Measurements from ENCODE around the gene ARVCF. TPM values are rescaled to one million over a fixed set of nuclear protein-coding genes. Genes with fewer than 3 reads are reported as not detected.

Gene ARVCF
- total RNA-seq, 1 donor from 2014 or later = 52.6 TPM

DNA sequence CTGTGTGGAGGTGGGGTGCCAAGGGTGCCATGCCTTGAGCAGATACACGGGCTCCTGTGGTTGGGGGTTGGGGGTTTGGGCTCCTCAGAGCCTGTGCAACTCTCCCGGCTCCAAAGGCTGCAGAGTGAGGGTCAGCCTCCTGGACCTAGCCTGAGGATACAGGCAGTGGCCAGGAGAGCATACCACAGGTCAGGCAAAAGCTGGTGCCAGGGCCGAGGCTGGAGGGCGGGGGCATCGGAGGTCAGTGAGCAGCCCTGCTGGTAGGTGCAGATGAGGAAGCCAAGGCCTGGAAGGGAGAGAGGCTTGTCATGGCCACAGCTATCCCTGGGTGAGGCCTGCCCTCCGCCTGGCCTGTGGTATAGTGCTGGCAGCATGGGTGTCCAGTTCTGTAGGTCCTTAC lies 37.9 kb upstream of the ARVCF start:
- no peak for DNase-seq (ENCODE audit: low spot score in 2 of 2)
- FAIRE-seq = no peak

DNA sequence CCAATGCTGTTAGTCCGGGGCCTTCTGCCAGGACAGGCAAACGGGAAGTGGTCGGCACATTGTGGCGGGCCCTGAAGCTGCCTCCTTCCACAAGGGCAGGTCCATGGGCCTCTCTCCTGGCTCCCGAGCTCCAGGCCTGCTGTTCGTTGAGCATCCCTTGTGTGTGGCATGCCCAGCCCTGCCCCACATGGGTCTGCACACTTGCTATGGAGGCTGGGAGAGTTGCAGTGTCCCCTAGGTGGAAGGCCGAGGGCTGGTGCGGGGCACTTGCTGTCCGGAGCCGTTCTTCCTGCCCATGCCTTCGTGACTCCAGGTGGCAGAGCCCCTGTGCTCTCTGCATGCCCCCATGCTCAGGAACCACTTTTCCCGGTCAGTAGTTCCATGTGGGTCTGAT lies 37.4 kb upstream of the ARVCF start:
- FAIRE-seq (no peak), DNase-seq (ENCODE audit: low spot score in 2 of 2) (no peak)

- no peak for FAIRE-seq
- DNase-seq (ENCODE audit: low spot score in 2 of 2) = no peak
Measured at GRCh38 chr22:20053407-20054033, 36.9 kb upstream of the ARVCF start.

DNA sequence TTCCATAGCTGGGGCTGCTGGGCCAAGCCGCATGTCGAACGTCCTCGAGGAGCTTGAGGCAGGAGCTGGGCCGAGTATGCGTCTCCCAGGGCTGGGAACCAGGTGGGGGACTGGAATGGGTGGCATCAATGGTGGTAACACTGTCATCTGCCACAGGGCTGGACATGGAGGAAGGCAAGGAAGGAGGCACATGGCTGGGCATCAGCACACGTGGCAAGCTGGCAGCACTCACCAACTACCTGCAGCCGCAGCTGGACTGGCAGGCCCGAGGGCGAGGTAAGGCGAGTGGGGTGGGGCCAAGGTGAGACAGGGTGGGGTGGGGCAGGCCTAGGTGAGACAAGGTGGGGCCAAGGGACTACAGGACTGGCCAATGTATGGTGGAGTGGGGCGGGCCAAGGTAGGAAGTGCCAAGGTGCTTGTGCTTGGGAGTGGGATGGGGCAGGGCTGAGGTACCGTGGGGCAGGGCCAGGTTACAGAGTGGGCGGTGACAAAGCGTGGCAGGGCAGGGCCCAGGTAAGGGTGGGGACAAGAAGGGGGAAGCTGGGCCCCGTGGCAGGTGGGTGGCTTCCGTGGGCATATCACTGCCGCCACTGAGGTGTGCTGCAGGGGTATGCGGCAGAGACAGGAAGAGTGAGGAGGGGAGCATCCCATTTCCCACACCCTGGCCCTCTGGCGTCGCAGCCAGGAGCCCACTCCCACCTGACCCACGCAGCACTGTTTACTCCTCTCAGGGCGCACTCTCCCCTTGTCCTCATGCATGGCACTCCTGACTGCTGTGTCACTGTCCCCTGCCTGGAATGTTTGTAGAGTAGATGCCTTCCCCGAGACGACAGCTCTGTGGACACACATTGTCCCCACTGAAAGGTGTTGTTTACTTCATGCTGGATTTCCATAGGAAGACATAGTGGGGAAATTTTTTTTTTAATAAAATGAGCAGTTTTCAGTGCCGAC lies 36.0 kb upstream of the ARVCF start:
- DNase-seq (ENCODE audit: low spot score in 2 of 2) (no peak), FAIRE-seq (no peak)

DNA sequence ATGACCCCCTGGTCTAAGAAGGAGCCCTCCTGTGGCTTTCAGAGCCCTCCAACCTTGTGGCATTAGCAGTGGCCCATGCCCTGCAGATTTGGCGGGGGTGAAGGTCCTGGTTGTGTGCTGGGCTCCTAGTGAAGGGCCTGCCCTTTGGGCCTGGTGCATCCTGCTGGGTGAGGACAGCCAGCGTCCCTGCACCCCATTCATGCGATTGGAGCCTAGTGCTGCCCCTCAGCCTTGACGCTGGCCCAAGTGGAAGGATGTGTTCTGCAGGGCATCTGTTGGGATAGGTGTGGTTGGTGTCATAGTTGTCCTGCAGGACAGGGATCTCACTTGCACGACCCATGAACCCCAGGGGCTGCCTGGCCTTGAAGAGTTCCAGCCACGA lies 35.3 kb upstream of the ARVCF start:
- DNase-seq (ENCODE audit: low spot score in 2 of 2) (no peak), FAIRE-seq (no peak)

- no peak for FAIRE-seq
- no peak for DNase-seq (ENCODE audit: low spot score in 2 of 2)
Measured at GRCh38 chr22:20046730-20047129, 30.1 kb upstream of the ARVCF start.

DNA sequence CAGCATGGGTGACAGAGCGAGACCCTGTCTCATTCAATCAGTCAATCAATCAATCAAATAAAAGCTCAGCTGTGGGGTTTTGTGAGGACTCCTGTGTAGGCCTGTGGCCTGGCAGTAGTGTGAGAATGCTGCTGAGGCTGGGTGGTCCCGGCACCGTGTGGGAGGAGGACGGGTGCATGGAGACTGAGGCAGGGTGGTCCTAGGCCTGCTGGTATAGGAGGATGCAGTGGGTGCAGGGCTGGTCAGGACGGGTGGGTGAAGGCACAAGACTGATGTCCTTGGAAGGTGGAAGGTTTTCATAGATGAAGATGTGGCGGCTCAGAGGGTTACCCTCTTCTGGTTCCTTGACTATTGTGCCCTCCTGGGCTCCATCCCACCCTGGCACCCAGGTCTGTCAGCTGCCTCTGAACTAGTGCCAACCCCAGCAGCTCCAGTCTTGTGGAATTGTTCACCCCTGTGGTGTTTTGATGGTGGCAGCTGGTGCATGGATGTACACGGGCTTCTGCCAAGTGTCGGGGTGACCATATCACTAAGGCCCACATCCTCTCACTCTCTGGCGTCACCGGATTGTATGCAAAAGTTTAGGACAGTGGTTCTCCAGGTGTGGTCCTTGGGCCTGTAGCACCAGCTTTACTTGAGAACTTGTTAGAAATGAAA lies 28.0 kb upstream of the ARVCF start:
- FAIRE-seq = no peak
- no peak for DNase-seq (ENCODE audit: low spot score in 2 of 2)

- FAIRE-seq = no peak
- no peak for DNase-seq (ENCODE audit: low spot score in 2 of 2)
Measured at GRCh38 chr22:20043997-20044342, 27.3 kb upstream of the ARVCF start.

- no peak for DNase-seq (ENCODE audit: low spot score in 2 of 2)
- FAIRE-seq = no peak
Measured at GRCh38 chr22:20043057-20043996, 26.7 kb upstream of the ARVCF start.

- no peak for FAIRE-seq
Measured at GRCh38 chr22:20040327-20041200, 23.9 kb upstream of the ARVCF start.

GRCh38 chr22:20039683-20040325 lies 23.2 kb upstream of the ARVCF start:
- FAIRE-seq (no peak), DNase-seq (ENCODE audit: low spot score in 2 of 2) (no peak)

More at GRCh38 chr22:20040327-20041200, 23.9 kb upstream of the ARVCF start:
- DNase-seq (ENCODE audit: low spot score in 2 of 2) = no peak

DNA sequence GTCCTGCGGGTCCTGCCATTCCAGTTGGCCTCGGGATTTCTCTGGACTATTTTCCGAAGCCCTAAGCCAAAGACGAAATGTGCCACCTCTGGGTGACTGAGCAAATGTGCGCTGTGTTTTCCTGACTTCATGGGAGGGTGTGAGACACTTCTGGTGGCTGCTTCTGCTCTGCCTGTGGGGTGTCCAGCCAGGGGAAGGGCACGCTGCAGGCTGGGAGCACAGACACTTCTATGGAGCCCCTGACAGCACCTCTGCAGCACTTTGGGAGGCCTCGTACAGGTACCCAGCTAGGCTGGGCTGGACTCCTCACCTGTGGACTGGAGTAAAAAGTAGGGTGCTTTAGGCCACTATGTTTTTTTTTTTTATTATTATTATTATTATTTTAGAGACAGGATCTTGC lies 22.0 kb upstream of the ARVCF start:
- FAIRE-seq (no peak), DNase-seq (ENCODE audit: low spot score in 2 of 2) (no peak)

GRCh38 chr22:20037419-20037818 lies 20.8 kb upstream of the ARVCF start:
- FAIRE-seq (no peak), DNase-seq (ENCODE audit: low spot score in 2 of 2) (no peak)

DNA sequence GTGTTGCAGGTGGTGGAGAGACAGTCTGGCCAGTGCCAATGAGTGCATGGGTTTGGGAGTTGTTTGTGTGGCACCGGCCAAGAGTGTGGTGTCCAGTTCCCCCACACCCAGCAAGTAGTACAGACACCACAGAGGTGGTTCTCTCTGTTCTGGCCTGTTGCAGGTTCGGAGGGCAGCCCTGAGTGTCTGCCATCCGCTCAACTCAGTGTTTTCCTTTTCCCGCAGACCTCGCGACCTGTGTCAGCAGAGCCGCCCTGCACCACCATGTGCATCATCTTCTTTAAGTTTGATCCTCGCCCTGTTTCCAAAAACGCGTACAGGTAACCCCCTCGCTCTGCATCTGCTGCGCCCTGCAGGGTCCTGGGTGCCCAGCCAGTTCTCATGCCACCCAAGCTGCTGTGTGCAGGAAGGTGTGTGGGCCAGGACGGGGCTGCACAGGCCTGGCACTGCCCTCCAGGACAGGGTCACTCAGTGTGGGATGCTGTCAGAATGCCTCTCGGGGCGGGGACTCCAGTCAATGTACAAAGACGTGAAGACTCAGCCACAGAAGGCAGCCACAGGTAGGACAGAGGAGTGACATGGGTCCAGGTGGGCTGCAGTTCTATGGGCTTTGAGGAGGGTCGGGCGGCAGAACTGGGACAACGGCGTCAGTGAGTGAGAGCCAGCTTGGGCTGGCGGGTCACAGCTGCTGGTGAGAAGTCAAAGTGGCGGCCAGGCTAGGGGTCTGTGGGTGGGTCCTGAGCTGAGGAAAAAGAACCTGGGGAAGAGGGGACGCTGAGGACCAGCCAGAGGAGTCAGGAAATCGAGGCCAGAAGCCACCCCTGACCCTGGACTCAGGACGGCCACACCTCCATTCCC lies 20.1 kb upstream of the ARVCF start:
- FAIRE-seq = no peak
- DNase-seq (ENCODE audit: low spot score in 2 of 2) = no peak

DNA sequence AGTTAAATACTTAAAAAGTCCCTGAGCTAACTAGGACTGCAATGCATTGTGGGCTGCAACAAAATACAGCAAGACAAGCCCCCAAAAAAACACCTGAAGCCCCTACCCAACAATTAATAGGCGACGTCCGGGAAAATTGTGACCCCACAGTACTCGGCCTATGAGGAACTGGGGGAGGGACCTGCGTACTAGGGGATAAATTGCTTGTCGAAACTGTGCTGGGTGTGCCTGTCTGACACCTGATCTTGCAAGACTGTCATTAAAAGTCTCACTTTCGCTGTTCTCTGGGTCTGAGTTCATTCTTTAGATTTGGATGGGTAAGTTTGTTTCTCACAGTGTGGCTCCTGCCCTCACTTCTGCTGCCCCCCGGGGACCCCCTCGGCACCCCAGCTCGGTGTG lies 19.5 kb upstream of the ARVCF start:
- no peak for FAIRE-seq
- DNase-seq (ENCODE audit: low spot score in 2 of 2) = no peak

DNA sequence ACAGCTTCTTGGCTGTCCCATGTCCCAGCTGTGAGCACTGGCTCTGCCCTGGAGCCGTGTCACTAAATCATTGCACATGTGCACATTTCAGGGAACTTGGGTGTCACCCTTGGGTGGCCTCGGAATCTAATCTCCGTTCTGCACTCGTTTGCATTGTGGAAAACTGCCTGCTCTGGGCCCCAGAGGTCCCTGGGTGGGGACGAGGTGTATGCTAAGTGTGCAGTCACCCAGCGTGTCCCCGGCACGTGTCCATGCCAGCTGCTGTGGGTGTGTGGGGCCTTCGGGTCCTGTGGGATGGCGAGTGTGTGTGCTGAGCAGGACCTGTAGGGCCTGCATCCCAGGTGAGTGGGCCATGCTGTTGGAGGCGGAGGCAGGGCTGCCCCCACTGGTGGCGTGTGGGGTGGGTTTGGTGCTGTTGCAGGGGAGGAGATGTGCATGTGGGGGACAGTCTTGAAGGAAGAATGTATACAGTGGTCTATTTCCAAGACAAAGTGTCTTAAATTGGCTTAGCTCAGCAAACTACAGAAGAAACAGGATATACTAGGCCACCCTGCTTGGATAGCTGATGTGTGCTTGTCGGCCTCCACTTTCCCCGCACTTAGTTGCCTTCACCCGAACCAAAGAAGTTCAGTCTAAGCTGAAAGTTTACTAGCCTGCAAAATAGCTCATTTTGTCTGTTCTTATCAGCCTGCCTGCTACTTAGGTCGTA lies 18.9 kb upstream of the ARVCF start:
- DNase-seq (ENCODE audit: low spot score in 2 of 2) = no peak
- FAIRE-seq = no peak

DNA sequence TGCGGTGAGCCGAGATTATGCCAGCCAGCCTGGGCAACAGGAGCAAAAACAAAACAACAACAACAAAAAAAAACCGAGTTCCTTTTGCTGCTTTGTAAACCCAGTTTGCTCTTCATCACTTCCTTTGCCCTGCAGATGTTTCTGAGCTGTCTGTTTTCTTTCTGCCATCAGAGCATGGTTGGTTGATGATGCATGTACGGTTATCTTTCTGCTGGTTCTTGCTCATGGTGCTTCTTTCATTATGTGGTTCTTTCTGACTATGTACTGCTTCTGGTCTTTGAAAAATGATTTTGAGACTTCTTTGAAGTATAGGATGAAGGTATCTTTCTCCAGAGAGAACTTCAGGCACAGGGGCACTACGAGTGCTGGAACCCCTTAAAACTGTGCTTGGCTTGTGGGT lies 17.5 kb upstream of the ARVCF start:
- FAIRE-seq (no peak), DNase-seq (ENCODE audit: low spot score in 2 of 2) (no peak)
